Measurements from ENCODE around the gene TFDP2.

DNA sequence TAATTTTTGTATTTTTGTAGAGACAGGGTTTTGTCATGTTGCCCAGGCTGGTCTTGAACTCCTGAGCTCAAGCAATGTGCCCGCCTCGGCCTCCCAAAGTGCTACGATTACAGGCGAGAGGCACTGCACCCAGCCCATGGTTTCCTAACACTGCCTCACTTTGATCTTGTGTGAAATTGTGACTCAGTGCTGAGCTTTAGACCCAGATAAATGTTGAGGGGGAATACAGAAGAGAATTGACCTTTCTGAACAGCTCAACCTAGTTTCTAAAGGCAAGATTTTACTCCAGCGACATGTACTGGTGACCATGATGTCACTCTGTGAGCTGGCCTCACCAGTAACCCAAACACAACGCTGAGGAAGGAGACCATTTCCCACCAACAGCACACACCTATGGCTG, 199.4 kb downstream of the TFDP2 start:
- TF ChIP-seq, protein P1, sequence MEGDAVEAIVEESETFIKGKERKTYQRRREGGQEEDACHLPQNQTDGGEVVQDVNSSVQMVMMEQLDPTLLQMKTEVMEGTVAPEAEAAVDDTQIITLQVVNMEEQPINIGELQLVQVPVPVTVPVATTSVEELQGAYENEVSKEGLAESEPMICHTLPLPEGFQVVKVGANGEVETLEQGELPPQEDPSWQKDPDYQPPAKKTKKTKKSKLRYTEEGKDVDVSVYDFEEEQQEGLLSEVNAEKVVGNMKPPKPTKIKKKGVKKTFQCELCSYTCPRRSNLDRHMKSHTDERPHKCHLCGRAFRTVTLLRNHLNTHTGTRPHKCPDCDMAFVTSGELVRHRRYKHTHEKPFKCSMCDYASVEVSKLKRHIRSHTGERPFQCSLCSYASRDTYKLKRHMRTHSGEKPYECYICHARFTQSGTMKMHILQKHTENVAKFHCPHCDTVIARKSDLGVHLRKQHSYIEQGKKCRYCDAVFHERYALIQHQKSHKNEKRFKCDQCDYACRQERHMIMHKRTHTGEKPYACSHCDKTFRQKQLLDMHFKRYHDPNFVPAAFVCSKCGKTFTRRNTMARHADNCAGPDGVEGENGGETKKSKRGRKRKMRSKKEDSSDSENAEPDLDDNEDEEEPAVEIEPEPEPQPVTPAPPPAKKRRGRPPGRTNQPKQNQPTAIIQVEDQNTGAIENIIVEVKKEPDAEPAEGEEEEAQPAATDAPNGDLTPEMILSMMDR (IDR thresholded peaks at IDR 0.05), result no peak
- no peak for TF ChIP-seq POLR2AphosphoS5 (IDR thresholded peaks at IDR 0.05)
